ENCODE measurements around the gene ABCA2. TPM values are rescaled to one million over a fixed set of nuclear protein-coding genes. Genes with fewer than 3 reads are reported as not detected.

ABCA2 gene
- total and polyA plus RNA-seq, 9 of the 15 experiments (the other 6 are each of a cell fraction or from before 2014, with no cell fraction given): 0.69 to 16.3 (median 6.1) TPM; not detected in 2

- no peak for TF ChIP-seq E2F8 (IDR thresholded peaks at IDR 0.05; ENCODE audit: low read depth, partially characterized antibody)
- TF ChIP-seq TARDBP (IDR thresholded peaks at IDR 0.05): peak; percentile 86
- TF ChIP-seq YY1 (IDR thresholded peaks at IDR 0.05; ENCODE audit: borderline replicate concordance in 1 of 3, control insufficient read depth in 1 of 3, extremely low read depth in 1 of 3, insufficient read depth in 3 of 3, insufficient read length in 1 of 3, insufficient replicate concordance in 2 of 3, low read depth in 1 of 3, low read length in 2 of 3): peak in 2 of 3 experiments; percentile 83 to 88
- no peak for TF ChIP-seq ATF4 (CRISPR knock-in tag; IDR thresholded peaks at IDR 0.05)
- TF ChIP-seq CBX3 (IDR thresholded peaks at IDR 0.05; ENCODE audit: borderline replicate concordance in 1 of 2, low read length in 2 of 2): no peak
- TF ChIP-seq FIP1L1 (IDR thresholded peaks at IDR 0.05; ENCODE audit: low read depth, low read length, poor library complexity, severe bottlenecking): peak; percentile 10
- no peak for TF ChIP-seq U2AF1 (optimal IDR thresholded peaks at IDR 0.05; ENCODE audit: low read depth, low read length)
- TF ChIP-seq ZNF717 (CRISPR knock-in tag; IDR thresholded peaks at IDR 0.05): no peak
- TF ChIP-seq BRD4 (IDR thresholded peaks at IDR 0.05): no peak
- TF ChIP-seq MCM3 (IDR thresholded peaks at IDR 0.05): no peak
- no peak for TF ChIP-seq FOXP4 (CRISPR knock-in tag; IDR thresholded peaks at IDR 0.05; ENCODE audit: borderline replicate concordance)
- no peak for TF ChIP-seq MTF1 (CRISPR knock-in tag; IDR thresholded peaks at IDR 0.05; ENCODE audit: borderline replicate concordance)
- no peak for TF ChIP-seq SPI1 (IDR thresholded peaks at IDR 0.05; ENCODE audit: borderline replicate concordance, low read depth, low read length)
- no peak for TF ChIP-seq HCFC1 (IDR thresholded peaks at IDR 0.05; ENCODE audit: low read depth, low read length)
- TF ChIP-seq ZNF668 (CRISPR knock-in tag; IDR thresholded peaks at IDR 0.05): no peak
- TF ChIP-seq KAT8 (IDR thresholded peaks at IDR 0.05; ENCODE audit: low read depth): no peak
- TF ChIP-seq ZNF592 (IDR thresholded peaks at IDR 0.05): peak; percentile 76
Observed at GRCh38 chr9:136991993-136992818, 35.8 kb downstream of the ABCA2 start, which contains the start of gene PAXX (continued).
